Neural cell (in vitro differentiated cells): ENCODE measurements around the gene FAM43A.

ENCODE experiments used
- EZH2 ChIP-seq: fragments of 200-600, 300-800 bp; shearing (Covaris generic), sonication (generic); IDR thresholded peaks from 2 replicates; pipeline ENCODE4 v1.6.1; 2014; ENCODE audit warnings: antibody characterized with exemption, low read length, borderline replicate concordance, mild to moderate bottlenecking; ENCODE audit not compliant: insufficient read depth, poor library complexity, severe bottlenecking
- POLR2AphosphoS5 ChIP-seq: IDR thresholded peaks from 2 replicates; pipeline ENCODE4 v1.6.1; 2012
- RAD21 ChIP-seq: fragments of 450-650 bp; conservative IDR thresholded peaks from 2 replicates; pipeline ENCODE4 v1.6.1; 2014; ENCODE audit warnings: antibody characterized with exemption, mild to moderate bottlenecking, moderate library complexity
- REST ChIP-seq: IDR thresholded peaks from 2 replicates; pipeline ENCODE4 v1.6.1; 2012; ENCODE audit warnings: borderline replicate concordance
- SMC3 ChIP-seq: fragments of 450-650 bp; conservative IDR thresholded peaks from 2 replicates; pipeline ENCODE4 v1.6.1; 2014; ENCODE audit warnings: antibody characterized with exemption, mild to moderate bottlenecking, moderate library complexity; ENCODE audit not compliant: poor library complexity
- TAF1 ChIP-seq: IDR thresholded peaks from 2 replicates; pipeline ENCODE4 v1.6.1; 2012; ENCODE audit warnings: low read depth
- TF ChIP-seq, protein P1 (sequence below): fragments of 450-650 bp; IDR thresholded peaks from 2 replicates; pipeline ENCODE4 v1.5.1; 2014; ENCODE audit warnings: antibody characterized with exemption, mild to moderate bottlenecking, moderate library complexity; ENCODE audit not compliant: poor library complexity, severe bottlenecking

DNA sequence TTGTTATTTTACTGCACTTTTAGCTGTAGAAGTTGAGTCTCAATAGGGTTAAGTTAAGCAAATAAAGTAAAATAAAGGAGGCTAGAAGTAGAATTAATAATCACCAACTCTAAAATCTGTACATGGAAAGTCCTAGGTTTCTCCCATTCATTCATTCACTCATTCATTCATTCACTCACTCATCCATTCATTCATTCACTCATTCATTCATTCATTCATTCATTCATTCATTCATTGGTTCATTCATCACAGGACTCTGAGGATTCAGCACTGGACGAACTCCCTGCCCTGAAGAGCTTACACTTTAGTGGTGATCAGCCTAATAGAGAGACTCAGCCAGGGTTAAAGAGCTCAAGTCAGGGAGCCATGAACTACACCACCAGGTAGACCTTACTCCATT is 9.2 kb upstream of the FAM43A start:
- TF ChIP-seq, protein P1, sequence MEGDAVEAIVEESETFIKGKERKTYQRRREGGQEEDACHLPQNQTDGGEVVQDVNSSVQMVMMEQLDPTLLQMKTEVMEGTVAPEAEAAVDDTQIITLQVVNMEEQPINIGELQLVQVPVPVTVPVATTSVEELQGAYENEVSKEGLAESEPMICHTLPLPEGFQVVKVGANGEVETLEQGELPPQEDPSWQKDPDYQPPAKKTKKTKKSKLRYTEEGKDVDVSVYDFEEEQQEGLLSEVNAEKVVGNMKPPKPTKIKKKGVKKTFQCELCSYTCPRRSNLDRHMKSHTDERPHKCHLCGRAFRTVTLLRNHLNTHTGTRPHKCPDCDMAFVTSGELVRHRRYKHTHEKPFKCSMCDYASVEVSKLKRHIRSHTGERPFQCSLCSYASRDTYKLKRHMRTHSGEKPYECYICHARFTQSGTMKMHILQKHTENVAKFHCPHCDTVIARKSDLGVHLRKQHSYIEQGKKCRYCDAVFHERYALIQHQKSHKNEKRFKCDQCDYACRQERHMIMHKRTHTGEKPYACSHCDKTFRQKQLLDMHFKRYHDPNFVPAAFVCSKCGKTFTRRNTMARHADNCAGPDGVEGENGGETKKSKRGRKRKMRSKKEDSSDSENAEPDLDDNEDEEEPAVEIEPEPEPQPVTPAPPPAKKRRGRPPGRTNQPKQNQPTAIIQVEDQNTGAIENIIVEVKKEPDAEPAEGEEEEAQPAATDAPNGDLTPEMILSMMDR, result no peak
- TF ChIP-seq POLR2AphosphoS5 (no peak), TAF1 (no peak), RAD21 (no peak), REST (no peak), SMC3 (no peak), EZH2 (no peak)
